ENCODE measurements around the gene TAF4.

The TAF4 gene

DNA sequence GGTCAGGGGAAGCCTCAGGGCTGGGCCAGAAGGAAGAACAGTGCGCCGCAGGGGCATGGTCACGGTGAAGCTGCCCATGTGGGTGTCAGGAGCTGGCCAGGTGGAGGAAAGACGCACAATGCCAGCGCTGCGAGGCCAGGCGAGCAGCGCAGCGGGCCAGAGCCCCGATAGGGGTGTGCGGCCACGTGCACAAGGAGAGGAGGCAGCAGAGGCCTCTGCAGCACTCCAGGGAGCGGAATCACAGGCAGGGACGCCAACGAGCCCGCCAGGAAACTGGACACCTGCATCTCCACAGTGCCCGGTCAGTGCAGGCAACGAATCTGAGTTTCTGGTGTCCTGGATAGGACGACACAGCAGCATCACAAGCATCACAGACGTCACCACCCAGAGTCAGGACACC, 35.7 kb downstream of the TAF4 start:
- Histone ChIP-seq H3K27ac (ENCODE audit: extremely low read depth, low read depth, low read length) (no peak overlapping the region), H3K4me1 (ENCODE audit: control insufficient read depth, insufficient read depth, low read length) (peaks cover 5% of the 10 kb centered on the region), H3K36me3 (ENCODE audit: control insufficient read depth in 2 of 2, insufficient read depth in 1 of 2, low read length in 2 of 2) (no peaks in the 10 kb centered on the region), H3K9me3 (ENCODE audit: control insufficient read depth, insufficient read depth, low read depth, low read length) (no peaks in the 10 kb centered on the region), H3K4me3 (ENCODE audit: low read depth, low read length) (no peak overlapping the region)
- no peak for TF ChIP-seq KLF10 (tag by site-specific recombination; IDR thresholded peaks at IDR 0.05)
- TF ChIP-seq ZNF138 (tag by site-specific recombination; IDR thresholded peaks at IDR 0.05; ENCODE audit: borderline replicate concordance) = no peak
- no peak for TF ChIP-seq ZFP69B (tag by site-specific recombination; IDR thresholded peaks at IDR 0.05)
- TF ChIP-seq ZNF366 (tag by site-specific recombination; conservative IDR thresholded peaks at IDR 0.05) = no peak
- no peak for TF ChIP-seq ZBTB20 (tag by site-specific recombination; IDR thresholded peaks at IDR 0.05)
- TF ChIP-seq ZNF174 (tag by site-specific recombination; IDR thresholded peaks at IDR 0.05) = no peak
- TF ChIP-seq ZNF473 (tag by site-specific recombination; IDR thresholded peaks at IDR 0.05) = no peak
- TF ChIP-seq ZNF155 (tag by site-specific recombination; IDR thresholded peaks at IDR 0.05) = no peak
- POLR2A ChIA-PET = no interaction called here
- CTCF ChIA-PET = no interaction called here

DNA sequence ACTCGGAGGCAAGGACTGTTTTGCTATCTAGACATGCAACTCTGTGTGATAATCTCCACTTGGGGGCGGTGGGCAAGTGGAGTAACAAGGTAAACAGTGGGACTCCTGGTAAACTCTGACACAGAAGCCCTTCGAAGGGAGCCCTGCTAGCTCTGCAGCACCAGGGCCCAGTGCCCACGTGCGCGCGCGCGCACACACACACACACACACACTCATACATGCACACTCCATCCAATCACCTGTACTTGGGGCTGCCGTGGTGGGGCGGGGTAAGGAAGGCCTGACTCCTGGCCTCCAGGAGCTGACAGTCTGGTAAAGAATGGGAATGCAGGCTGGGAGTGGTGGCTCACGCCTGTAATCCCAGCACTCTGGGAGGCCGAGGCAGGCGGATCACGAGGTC, 36.4 kb downstream of the TAF4 start:
- Histone ChIP-seq H3K4me1 (ENCODE audit: control insufficient read depth, insufficient read depth, low read length) (peaks cover 5% of the 10 kb centered on the region), H3K36me3 (ENCODE audit: control insufficient read depth in 2 of 2, insufficient read depth in 1 of 2, low read length in 2 of 2) (no peaks in the 10 kb centered on the region), H3K9me3 (ENCODE audit: control insufficient read depth, insufficient read depth, low read depth, low read length) (no peaks in the 10 kb centered on the region), H3K4me3 (ENCODE audit: low read depth, low read length) (no peak overlapping the region), H3K27ac (ENCODE audit: extremely low read depth, low read depth, low read length) (no peak overlapping the region)
- TF ChIP-seq SP2 (tag by site-specific recombination; IDR thresholded peaks at IDR 0.05) = no peak
- TF ChIP-seq ZFHX2 (tag by site-specific recombination; conservative IDR thresholded peaks at IDR 0.05) = no peak
- TF ChIP-seq ZFP37 (tag by site-specific recombination; IDR thresholded peaks at IDR 0.05) = no peak
- TF ChIP-seq, protein P1, sequence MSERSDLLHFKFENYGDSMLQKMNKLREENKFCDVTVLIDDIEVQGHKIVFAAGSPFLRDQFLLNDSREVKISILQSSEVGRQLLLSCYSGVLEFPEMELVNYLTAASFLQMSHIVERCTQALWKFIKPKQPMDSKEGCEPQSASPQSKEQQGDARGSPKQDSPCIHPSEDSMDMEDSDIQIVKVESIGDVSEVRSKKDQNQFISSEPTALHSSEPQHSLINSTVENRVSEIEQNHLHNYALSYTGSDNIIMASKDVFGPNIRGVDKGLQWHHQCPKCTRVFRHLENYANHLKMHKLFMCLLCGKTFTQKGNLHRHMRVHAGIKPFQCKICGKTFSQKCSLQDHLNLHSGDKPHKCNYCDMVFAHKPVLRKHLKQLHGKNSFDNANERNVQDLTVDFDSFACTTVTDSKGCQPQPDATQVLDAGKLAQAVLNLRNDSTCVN (tag by site-specific recombination; optimal IDR thresholded peaks at IDR 0.05) = peak; percentile 14
- no peak for TF ChIP-seq GLI4 (tag by site-specific recombination; IDR thresholded peaks at IDR 0.05)
- TF ChIP-seq, protein P2, sequence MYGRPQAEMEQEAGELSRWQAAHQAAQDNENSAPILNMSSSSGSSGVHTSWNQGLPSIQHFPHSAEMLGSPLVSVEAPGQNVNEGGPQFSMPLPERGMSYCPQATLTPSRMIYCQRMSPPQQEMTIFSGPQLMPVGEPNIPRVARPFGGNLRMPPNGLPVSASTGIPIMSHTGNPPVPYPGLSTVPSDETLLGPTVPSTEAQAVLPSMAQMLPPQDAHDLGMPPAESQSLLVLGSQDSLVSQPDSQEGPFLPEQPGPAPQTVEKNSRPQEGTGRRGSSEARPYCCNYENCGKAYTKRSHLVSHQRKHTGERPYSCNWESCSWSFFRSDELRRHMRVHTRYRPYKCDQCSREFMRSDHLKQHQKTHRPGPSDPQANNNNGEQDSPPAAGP (tag by site-specific recombination; IDR thresholded peaks at IDR 0.05) = 0 out of 2 replicates have a peak, but pooled peaks have one; percentile 15
- no peak for TF ChIP-seq ZNF394 (tag by site-specific recombination; IDR thresholded peaks at IDR 0.05; ENCODE audit: borderline replicate concordance)
- ChIA-PET POLR2A (no interaction called here), CTCF (interaction anchor here (0.6 kb wide), 1 partner anchor 29 kb away, joined by 3 read pairs; no protein-coding TSS in a partner anchor)

DNA sequence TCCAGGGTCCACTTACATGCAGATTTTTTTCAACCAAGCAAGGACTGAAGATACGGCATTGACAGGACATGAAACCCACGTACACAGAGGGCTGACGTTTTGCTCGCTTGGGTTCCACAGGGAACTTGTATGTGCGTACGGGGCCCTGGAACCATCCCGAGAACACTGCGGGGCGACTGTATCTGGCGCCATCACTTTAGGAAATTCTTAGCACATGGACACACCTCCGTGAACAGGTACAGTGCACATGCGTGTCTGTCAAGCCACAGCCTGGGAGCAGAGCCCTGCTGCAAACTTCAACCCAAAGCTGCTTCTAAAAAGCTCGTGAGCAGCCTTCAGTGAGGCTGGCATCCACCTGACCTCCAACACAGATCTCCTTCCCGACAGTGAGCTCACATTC, 37.3 kb downstream of the TAF4 start:
- TF ChIP-seq, protein P3, sequence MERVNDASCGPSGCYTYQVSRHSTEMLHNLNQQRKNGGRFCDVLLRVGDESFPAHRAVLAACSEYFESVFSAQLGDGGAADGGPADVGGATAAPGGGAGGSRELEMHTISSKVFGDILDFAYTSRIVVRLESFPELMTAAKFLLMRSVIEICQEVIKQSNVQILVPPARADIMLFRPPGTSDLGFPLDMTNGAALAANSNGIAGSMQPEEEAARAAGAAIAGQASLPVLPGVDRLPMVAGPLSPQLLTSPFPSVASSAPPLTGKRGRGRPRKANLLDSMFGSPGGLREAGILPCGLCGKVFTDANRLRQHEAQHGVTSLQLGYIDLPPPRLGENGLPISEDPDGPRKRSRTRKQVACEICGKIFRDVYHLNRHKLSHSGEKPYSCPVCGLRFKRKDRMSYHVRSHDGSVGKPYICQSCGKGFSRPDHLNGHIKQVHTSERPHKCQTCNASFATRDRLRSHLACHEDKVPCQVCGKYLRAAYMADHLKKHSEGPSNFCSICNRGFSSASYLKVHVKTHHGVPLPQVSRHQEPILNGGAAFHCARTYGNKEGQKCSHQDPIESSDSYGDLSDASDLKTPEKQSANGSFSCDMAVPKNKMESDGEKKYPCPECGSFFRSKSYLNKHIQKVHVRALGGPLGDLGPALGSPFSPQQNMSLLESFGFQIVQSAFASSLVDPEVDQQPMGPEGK (tag by site-specific recombination; IDR thresholded peaks at IDR 0.05) = no peak
- TF ChIP-seq, protein P4, sequence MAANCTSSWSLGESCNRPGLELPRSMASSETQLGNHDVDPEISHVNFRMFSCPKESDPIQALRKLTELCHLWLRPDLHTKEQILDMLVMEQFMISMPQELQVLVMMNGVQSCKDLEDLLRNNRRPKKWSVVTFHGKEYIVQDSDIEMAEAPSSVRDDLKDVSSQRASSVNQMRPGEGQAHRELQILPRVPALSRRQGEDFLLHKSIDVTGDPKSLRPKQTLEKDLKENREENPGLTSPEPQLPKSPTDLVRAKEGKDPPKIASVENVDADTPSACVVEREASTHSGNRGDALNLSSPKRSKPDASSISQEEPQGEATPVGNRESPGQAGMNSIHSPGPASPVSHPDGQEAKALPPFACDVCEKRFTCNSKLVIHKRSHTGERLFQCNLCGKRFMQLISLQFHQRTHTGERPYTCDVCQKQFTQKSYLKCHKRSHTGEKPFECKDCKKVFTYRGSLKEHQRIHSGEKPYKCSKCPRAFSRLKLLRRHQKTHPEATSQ (tag by site-specific recombination; IDR thresholded peaks at IDR 0.05) = no peak
- H3K9me3 ChIP-seq (ENCODE audit: control insufficient read depth, insufficient read depth, low read depth, low read length) = no peaks in the 10 kb centered on the region
- no peak overlapping the region for H3K4me3 ChIP-seq (ENCODE audit: low read depth, low read length)
- ChIA-PET CTCF (interaction anchor here (0.6 kb wide), 1 partner anchor 28 kb away, joined by 3 read pairs; no protein-coding TSS in a partner anchor), POLR2A (no interaction called here)
- H3K36me3 ChIP-seq (ENCODE audit: control insufficient read depth in 2 of 2, insufficient read depth in 1 of 2, low read length in 2 of 2) = no peaks in the 10 kb centered on the region
- H3K27ac ChIP-seq (ENCODE audit: extremely low read depth, low read depth, low read length) = no peak overlapping the region
- peaks cover 5% of the 10 kb centered on the region for H3K4me1 ChIP-seq (ENCODE audit: control insufficient read depth, insufficient read depth, low read length)

All from HEK293 (cell line).